ENCODE data around the gene TDRD7. TPM values are rescaled to one million over a fixed set of nuclear protein-coding genes. Genes with fewer than 3 reads are reported as not detected.

The TDRD7 gene
- total RNA-seq, 4 donors from 2014 or later: 10.1 to 21.4 (median 18.6) TPM

GRCh38 chr9:97384406-97385262, 27.3 kb upstream of the TDRD7 start:
- ATAC-seq: no peak
- Histone ChIP-seq H3K9me3 (no peaks in the 10 kb centered on the region), H3K27me3 (peaks cover 42% of the 10 kb centered on the region), H3K4me1 (peaks cover 0 to 10% (median 3%) of the 10 kb centered on the region in 3 donors), H3K4me3 (no peak overlapping the region), H3K27ac (no peak overlapping the region), H3K36me3 (peaks cover 0 to 21% of the 10 kb centered on the region in 2 donors)
- TF ChIP-seq EP300 (IDR thresholded peaks at IDR 0.05): no peak
- TF ChIP-seq CTCF (IDR thresholded peaks at IDR 0.05): no peak
- TF ChIP-seq POLR2A (IDR thresholded peaks at IDR 0.05): no peak
- TF ChIP-seq POLR2AphosphoS5 (IDR thresholded peaks at IDR 0.05): no peak
- WGBS, 2 donors (ENCODE audit: low coverage in 1 of 2): 52 to 60% methylated on average over 1 to 2 of the region's 5 CpGs

- WGBS, 2 donors (ENCODE audit: low coverage in 1 of 2): 83 to 91% methylated on average over 1 of the region's 15 CpGs
- Histone ChIP-seq H3K27ac (no peak overlapping the region), H3K4me3 (no peak overlapping the region), H3K36me3 (peaks cover 0 to 10% of the 10 kb centered on the region in 2 donors), H3K4me1 (peaks cover 0 to 10% (median 3%) of the 10 kb centered on the region in 3 donors), H3K27me3 (peaks cover 51% of the 10 kb centered on the region), H3K9me3 (no peaks in the 10 kb centered on the region)
- TF ChIP-seq POLR2A (IDR thresholded peaks at IDR 0.05) (no peak), CTCF (IDR thresholded peaks at IDR 0.05) (no peak), POLR2AphosphoS5 (IDR thresholded peaks at IDR 0.05) (no peak), EP300 (IDR thresholded peaks at IDR 0.05) (no peak)
- ATAC-seq: peak; percentile 20
Measured at GRCh38 chr9:97385626-97386264, 26.2 kb upstream of the TDRD7 start.

GRCh38 chr9:97386265-97386633, 25.6 kb upstream of the TDRD7 start:
- WGBS, 2 donors (ENCODE audit: low coverage in 1 of 2): 40% methylated on average over 1 of the region's 1 CpG; no CpG with 5 or more reads in 1 of the 2 donors
- Histone ChIP-seq H3K4me3 (no peak overlapping the region), H3K27ac (no peak overlapping the region), H3K9me3 (no peaks in the 10 kb centered on the region), H3K4me1 (peaks cover 0 to 10% (median 3%) of the 10 kb centered on the region in 3 donors), H3K27me3 (peaks cover 51% of the 10 kb centered on the region), H3K36me3 (peaks cover 0 to 5% of the 10 kb centered on the region in 2 donors)
- peak; percentile 18 for ATAC-seq
- TF ChIP-seq EP300 (IDR thresholded peaks at IDR 0.05) (no peak), CTCF (IDR thresholded peaks at IDR 0.05) (no peak), POLR2A (IDR thresholded peaks at IDR 0.05) (no peak), POLR2AphosphoS5 (IDR thresholded peaks at IDR 0.05) (no peak)

GRCh38 chr9:97386733-97387503, 25.0 kb upstream of the TDRD7 start:
- Histone ChIP-seq H3K4me3 (no peak overlapping the region), H3K27ac (no peak overlapping the region), H3K4me1 (peaks cover 0 to 10% (median 3%) of the 10 kb centered on the region in 3 donors), H3K36me3 (peaks cover 0 to 3% of the 10 kb centered on the region in 2 donors), H3K27me3 (peaks cover 56% of the 10 kb centered on the region), H3K9me3 (no peaks in the 10 kb centered on the region)
- peak; percentile 44 for ATAC-seq
- no peak for TF ChIP-seq POLR2AphosphoS5 (IDR thresholded peaks at IDR 0.05)
- TF ChIP-seq CTCF (IDR thresholded peaks at IDR 0.05): peak in 3 of 4 experiments; percentile 65 to 88 (median 78)
- no peak for TF ChIP-seq EP300 (IDR thresholded peaks at IDR 0.05)
- WGBS, 2 donors (ENCODE audit: low coverage in 1 of 2): 13% methylated on average over 6 of the region's 30 CpGs; no CpG with 5 or more reads in 1 of the 2 donors
